T-cell (primary cell): ENCODE data around the gene GPR27. TPM values are rescaled to one million over a fixed set of nuclear protein-coding genes. Genes with fewer than 3 reads are reported as not detected.

Experiments used
- ATAC-seq, 4 experiments: fragments of 200-7000 bp in 3 of 4; fragments of 150-1000 bp in 1 of 4; cut with Tn5 transposase; replicated peaks in 1 of 4; 1 replicate in 3 of 4; 2 replicates in 1 of 4; pipeline ENCODE4 v1.10.0; 2021; ENCODE audit warnings: moderate library complexity in 3 of 4, mild to moderate bottlenecking in 2 of 4, moderate number of reproducible peaks in 1 of 4
- CTCF ChIA-PET, 2 donors: fragments of 300-600 bp; sonication (Branson Sonifier 250); formaldehyde crosslinking; loops; one replicate each; lab custom pipeline; 2022; ENCODE audit warnings: antibody characterized with exemption in 2 of 2; lab: Charles Lee
- POLR2A ChIA-PET, 2 donors: fragments of 300-600 bp; sonication (Branson Sonifier 250); formaldehyde crosslinking; loops; one replicate each; lab custom pipeline; 2022; ENCODE audit warnings: antibody characterized with exemption in 2 of 2; lab: Charles Lee
- DNase-seq, 35 experiments: peaks; one replicate each; pipeline versions ENCODE4 v3.0.0 to v3.0.0-alpha.2; 2013 to 2023
- H3K27ac ChIP-seq: one replicate; pipeline ENCODE4 v1.5.1; 2013; ENCODE audit warnings: low read length
- H3K27me3 ChIP-seq, 2 experiments: replicated peaks in 1 of 2; 1 replicate in 1 of 2; 2 replicates in 1 of 2; pipeline versions ENCODE4 v1.6.1 to v1.7.0; 2013; ENCODE audit warnings: low read length in 1 of 2, mixed read lengths in 1 of 2; ENCODE audit not compliant: control insufficient read depth in 2 of 2, insufficient read depth in 2 of 2; ENCODE audit errors: extremely low read depth in 1 of 2
- H3K36me3 ChIP-seq, 2 donors: 1 replicate in 1 of 2; 2 replicates in 1 of 2; pipeline versions ENCODE4 v1.6.1 to v1.7.0; 2013; ENCODE audit warnings: low read length in 1 of 2; ENCODE audit not compliant: control insufficient read depth in 2 of 2, insufficient read depth in 1 of 2; ENCODE audit errors: extremely low read depth in 1 of 2
- H3K4me1 ChIP-seq, 2 experiments: 1 replicate in 1 of 2; 2 replicates in 1 of 2; pipeline versions ENCODE4 v1.6.1 to v1.7.0; 2013; ENCODE audit warnings: low read length in 2 of 2, mixed read lengths in 1 of 2; ENCODE audit not compliant: insufficient read depth in 2 of 2, control insufficient read depth in 1 of 2; ENCODE audit errors: extremely low read depth in 1 of 2
- H3K4me3 ChIP-seq, 2 donors: 1 replicate in 1 of 2; 2 replicates in 1 of 2; pipeline versions ENCODE4 v1.5.1 to v1.7.0; 2013; ENCODE audit warnings: mild to moderate bottlenecking in 2 of 2, low read length in 1 of 2, moderate library complexity in 1 of 2; ENCODE audit not compliant: control insufficient read depth in 1 of 2; ENCODE audit errors: extremely low read depth in 1 of 2
- H3K9me3 ChIP-seq: 2 replicates; pipeline ENCODE4 v1.7.0; 2013
- H3K27ac Mint-ChIP-seq, 2 donors: one replicate each; pipeline ENCODE4 v1.8.0; 2020 to 2021; ENCODE audit warnings: mild to moderate bottlenecking in 2 of 2, mixed read lengths in 2 of 2
- H3K27me3 Mint-ChIP-seq, 2 donors: one replicate each; pipeline ENCODE4 v1.8.0; 2021 to 2022; ENCODE audit warnings: mixed read lengths in 2 of 2
- H3K36me3 Mint-ChIP-seq: one replicate; pipeline ENCODE4 v1.8.0; 2021; ENCODE audit warnings: mixed read lengths
- H3K4me1 Mint-ChIP-seq, 3 donors: one replicate each; pipeline ENCODE4 v1.8.0; 2020 to 2022; ENCODE audit warnings: mixed read lengths in 3 of 3, mild to moderate bottlenecking in 1 of 3
- H3K4me3 Mint-ChIP-seq, 3 donors: one replicate each; pipeline ENCODE4 v1.8.0; 2020 to 2022; ENCODE audit warnings: mild to moderate bottlenecking in 3 of 3, mixed read lengths in 3 of 3, moderate library complexity in 3 of 3
- H3K9me3 Mint-ChIP-seq, 3 donors: one replicate each; pipeline ENCODE4 v1.8.0; 2020 to 2022; ENCODE audit warnings: mixed read lengths in 3 of 3
- WGBS: methylation state at CpG from one replicate; pipeline ENCODE4 v1.1.5; 2013; ENCODE audit warnings: missing lambda C conversion rate; ENCODE audit not compliant: insufficient coverage; 5-methylcytosine and 5-hydroxymethylcytosine counted together
- total RNA-seq, 35 experiments: library from RNA in 6 of 35; stranded (reverse) in 6 of 35; fragments of 120-200 nt in 1 of 35; gene quantifications; one replicate each; pipeline versions ENCODE4 v1.2.1 to v1.2.4 and lab custom pipeline; 2013 to 2026

The GPR27 gene
- 1 to 10 TPM in 2 of 5 donors, under 1 TPM in 3; 0.42 to 1.3 (median 0.73) TPM for total RNA-seq
- total RNA-seq (2013), result 0.29 TPM
- total RNA-seq (lab: John Stamatoyannopoulos, UW), result 0.10 to 3.3 (median 1.1) reads per million in 29 experiments

- Mint-ChIP-seq H3K27me3 (peaks cover 41 to 43% of the 10 kb centered on the region in 2 donors), H3K36me3 (no peaks in the 10 kb centered on the region), H3K4me3 (peak within 1 kb of the TSS; percentile 61 to 80 (median 67)), H3K9me3 (no peaks in the 10 kb centered on the region), H3K4me1 (peaks cover 12 to 13% (median 13%) of the 10 kb centered on the region in 3 donors), H3K27ac (no peak within 1 kb of the TSS)
- H3K9me3 ChIP-seq, result no peaks in the 10 kb centered on the region
- H3K4me3 ChIP-seq, result peak within 1 kb of the TSS in 1 of 2 donors; percentile 65
- H3K27me3 ChIP-seq, result peaks cover 3 to 37% of the 10 kb centered on the region in 2 experiments
- CTCF ChIA-PET, result no interaction called here
- peak in 6 of 35 experiments; percentile 5 to 34 (median 14) for DNase-seq
- ATAC-seq, result peak; percentile 64 to 72 (median 67)
- POLR2A ChIA-PET, result interaction anchor here in 1 of 2 donors (0.6 kb wide), 1 partner anchor 38 kb away, joined by 5 read pairs; no protein-coding TSS in a partner anchor
- no peaks in the 10 kb centered on the region for H3K36me3 ChIP-seq
- under 1% methylated on average over 131 of the region's 131 CpGs for WGBS
- H3K4me1 ChIP-seq, result peaks cover 0 to 9% of the 10 kb centered on the region in 2 experiments
- no peak within 1 kb of the TSS for H3K27ac ChIP-seq
Observed at GRCh38 chr3:71753701-71754609, at the start of gene GPR27. Gene GPR27, plus strand, starts transcription at chr3:71753855. Its CDS starts 195 bp downstream, at chr3:71754050.

GRCh38 chr3:71704915-71705314 is 48.7 kb upstream of the GPR27 start:
- Histone ChIP-seq H3K27me3 (no peaks in the 10 kb centered on the region), H3K9me3 (no peaks in the 10 kb centered on the region), H3K4me1 (peaks cover 28 to 30% of the 10 kb centered on the region in 2 experiments), H3K36me3 (peaks cover 0 to 45% of the 10 kb centered on the region in 2 donors), H3K4me3 (no peak overlapping the region), H3K27ac (no peak overlapping the region)
- Mint-ChIP-seq H3K36me3 (peaks cover 54% of the 10 kb centered on the region), H3K4me3 (no peak overlapping the region), H3K27me3 (no peaks in the 10 kb centered on the region), H3K4me1 (peaks cover 65 to 87% (median 84%) of the 10 kb centered on the region in 3 donors), H3K27ac (peak overlapping the region; percentile 64 to 83), H3K9me3 (no peaks in the 10 kb centered on the region)
- CTCF ChIA-PET, result interaction anchor here in 1 of 2 donors (0.5 kb wide), 1 partner anchor 413 kb away, joined by 3 read pairs; no protein-coding TSS in a partner anchor
- no peak for ATAC-seq
- POLR2A ChIA-PET, result no interaction called here
- DNase-seq, result no peak

GRCh38 chr3:71705681-71706080 is 48.0 kb upstream of the GPR27 start:
- 62% methylated on average over 5 of the region's 5 CpGs for WGBS
- ChIA-PET POLR2A (interaction anchor here in 1 of 2 donors (0.7 kb wide), 1 partner anchor 401 kb away, joined by 3 read pairs; no protein-coding TSS in a partner anchor), CTCF (no interaction called here)
- ATAC-seq, result no peak
- H3K27ac ChIP-seq, result no peak overlapping the region
- H3K9me3 Mint-ChIP-seq, result no peaks in the 10 kb centered on the region
- H3K9me3 ChIP-seq, result no peaks in the 10 kb centered on the region
- peaks cover 70 to 93% (median 89%) of the 10 kb centered on the region in 3 donors for H3K4me1 Mint-ChIP-seq
- DNase-seq, result no peak
- H3K27ac Mint-ChIP-seq, result peak overlapping the region; percentile 5 to 68
- H3K4me3 ChIP-seq, result no peak overlapping the region
- peaks cover 0 to 47% of the 10 kb centered on the region in 2 donors for H3K36me3 ChIP-seq
- peaks cover 53% of the 10 kb centered on the region for H3K36me3 Mint-ChIP-seq
- no peaks in the 10 kb centered on the region for H3K27me3 ChIP-seq
- peaks cover 34 to 36% of the 10 kb centered on the region in 2 experiments for H3K4me1 ChIP-seq
- H3K4me3 Mint-ChIP-seq, result no peak overlapping the region
- no peaks in the 10 kb centered on the region for H3K27me3 Mint-ChIP-seq

- H3K4me1 ChIP-seq, result peaks cover 25 to 27% of the 10 kb centered on the region in 2 experiments
- H3K36me3 Mint-ChIP-seq, result peaks cover 40% of the 10 kb centered on the region
- CTCF ChIA-PET, result interaction anchor here (0.6 to 1.6 kb wide), 3 partner anchors 22 to 1301 kb away, joined by 3 to 4 read pairs (median 3); no protein-coding TSS in a partner anchor
Observed at GRCh38 chr3:71707595-71707994, 46.1 kb upstream of the GPR27 start.

GRCh38 chr3:71708476-71709105 is 45.1 kb upstream of the GPR27 start:
- Histone ChIP-seq H3K9me3 (no peaks in the 10 kb centered on the region), H3K27ac (no peak overlapping the region), H3K36me3 (peaks cover 0 to 45% of the 10 kb centered on the region in 2 donors), H3K27me3 (no peaks in the 10 kb centered on the region), H3K4me3 (no peak overlapping the region), H3K4me1 (peaks cover 16 to 21% of the 10 kb centered on the region in 2 experiments)
- Mint-ChIP-seq H3K9me3 (no peaks in the 10 kb centered on the region), H3K4me3 (no peak overlapping the region), H3K27me3 (no peaks in the 10 kb centered on the region), H3K27ac (no peak overlapping the region), H3K36me3 (peaks cover 40% of the 10 kb centered on the region), H3K4me1 (peaks cover 76 to 92% (median 89%) of the 10 kb centered on the region in 3 donors)
- no peak for ATAC-seq
- DNase-seq, result no peak
- WGBS, result 88% methylated on average over 5 of the region's 7 CpGs
- ChIA-PET CTCF (interaction anchor here in 1 of 2 donors (0.8 to 0.9 kb wide), 2 partner anchors 14 to 1114 kb away, joined by 3 read pairs; no protein-coding TSS in a partner anchor), POLR2A (no interaction called here)

More at GRCh38 chr3:71707595-71707994, 46.1 kb upstream of the GPR27 start:
- ATAC-seq (no peak), DNase-seq (no peak)
- H3K4me3 ChIP-seq, result no peak overlapping the region
- no peaks in the 10 kb centered on the region for H3K27me3 ChIP-seq
- Mint-ChIP-seq H3K27ac (peak overlapping the region in 1 of 2 donors; percentile 61), H3K4me1 (peaks cover 69 to 93% (median 89%) of the 10 kb centered on the region in 3 donors), H3K4me3 (no peak overlapping the region), H3K27me3 (no peaks in the 10 kb centered on the region), H3K9me3 (no peaks in the 10 kb centered on the region)
- no peaks in the 10 kb centered on the region for H3K9me3 ChIP-seq
- H3K27ac ChIP-seq, result no peak overlapping the region
- WGBS, result 100% methylated on average over 2 of the region's 5 CpGs
- POLR2A ChIA-PET, result no interaction called here
- H3K36me3 ChIP-seq, result peaks cover 0 to 47% of the 10 kb centered on the region in 2 donors
